Fibroblast of the aortic adventitia (primary cell): ENCODE measurements around the gene CYSTM1. TPM values are rescaled to one million over a fixed set of nuclear protein-coding genes. Genes with fewer than 3 reads are reported as not detected.
A peak's percentile ranks its signal among the peaks of the same experiment; 100 is the strongest.

ENCODE experiments used
- DNase-seq: peaks from one replicate; pipeline ENCODE4 v3.0.0-alpha.2; 2010; ENCODE audit warnings: low read depth
- H3K4me3 ChIP-seq: 2 replicates; pipeline ENCODE4 v1.5.1; 2011; ENCODE audit warnings: low read depth, mild to moderate bottlenecking, control low read depth, low read length, moderate library complexity
- total RNA-seq: library from RNA; depleted of rRNA; stranded (reverse); fragments of >200 nt; gene quantifications from 2 replicates; pipeline ENCODE4 v1.2.3, GENCODE V29; 2012; ENCODE audit warnings: low replicate concordance
- TF ChIP-seq, protein P1 (sequence below): IDR thresholded peaks from 2 replicates; pipeline ENCODE4 v1.5.1; 2011; ENCODE audit warnings: mild to moderate bottlenecking, low read length, control low read depth, inconsistent platforms; ENCODE audit not compliant: insufficient read depth

The CYSTM1 gene
- total RNA-seq, 1 donor: 43.4 TPM

DNA sequence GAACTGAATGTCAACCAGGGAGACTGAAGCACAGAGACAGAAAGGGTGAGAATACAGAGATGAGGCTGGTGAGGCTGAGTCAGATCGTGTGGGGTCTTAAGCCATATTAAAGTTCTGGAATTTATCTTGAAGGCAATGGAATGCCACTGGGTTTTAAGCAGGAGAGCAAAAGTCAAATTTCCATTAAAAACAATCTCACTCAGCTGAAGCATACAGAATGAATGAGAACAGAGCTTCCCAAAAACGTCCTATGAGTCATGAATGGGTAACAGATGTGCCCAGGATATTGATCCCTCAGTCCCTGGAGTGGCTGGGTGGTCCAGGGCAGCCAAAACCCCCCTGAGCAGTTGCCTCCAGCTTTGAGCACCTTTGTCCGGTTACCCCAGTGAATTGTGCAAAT, 83.0 kb downstream of the CYSTM1 start:
- TF ChIP-seq, protein P1, sequence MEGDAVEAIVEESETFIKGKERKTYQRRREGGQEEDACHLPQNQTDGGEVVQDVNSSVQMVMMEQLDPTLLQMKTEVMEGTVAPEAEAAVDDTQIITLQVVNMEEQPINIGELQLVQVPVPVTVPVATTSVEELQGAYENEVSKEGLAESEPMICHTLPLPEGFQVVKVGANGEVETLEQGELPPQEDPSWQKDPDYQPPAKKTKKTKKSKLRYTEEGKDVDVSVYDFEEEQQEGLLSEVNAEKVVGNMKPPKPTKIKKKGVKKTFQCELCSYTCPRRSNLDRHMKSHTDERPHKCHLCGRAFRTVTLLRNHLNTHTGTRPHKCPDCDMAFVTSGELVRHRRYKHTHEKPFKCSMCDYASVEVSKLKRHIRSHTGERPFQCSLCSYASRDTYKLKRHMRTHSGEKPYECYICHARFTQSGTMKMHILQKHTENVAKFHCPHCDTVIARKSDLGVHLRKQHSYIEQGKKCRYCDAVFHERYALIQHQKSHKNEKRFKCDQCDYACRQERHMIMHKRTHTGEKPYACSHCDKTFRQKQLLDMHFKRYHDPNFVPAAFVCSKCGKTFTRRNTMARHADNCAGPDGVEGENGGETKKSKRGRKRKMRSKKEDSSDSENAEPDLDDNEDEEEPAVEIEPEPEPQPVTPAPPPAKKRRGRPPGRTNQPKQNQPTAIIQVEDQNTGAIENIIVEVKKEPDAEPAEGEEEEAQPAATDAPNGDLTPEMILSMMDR: no peak
- peak; percentile 36 for DNase-seq
- H3K4me3 ChIP-seq: no peak overlapping the region

DNA sequence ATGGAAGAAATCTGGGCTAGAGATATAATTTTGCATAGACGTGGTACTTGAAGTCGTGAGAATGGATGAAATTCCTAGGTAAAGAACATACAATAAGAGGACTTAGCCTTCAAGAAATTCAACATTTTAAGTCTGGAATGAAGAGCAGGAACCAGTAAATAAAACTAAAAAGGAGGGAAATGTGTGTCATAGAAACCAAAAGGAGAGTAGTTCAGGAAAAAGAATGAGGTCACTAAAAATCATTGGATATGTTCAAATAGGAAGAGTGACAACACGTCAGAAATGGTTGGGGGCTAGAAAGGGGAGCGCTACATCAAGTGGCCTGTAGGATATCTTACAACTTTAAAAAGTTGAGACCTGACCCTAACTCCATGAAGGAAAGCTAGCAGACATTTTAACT, 83.9 kb downstream of the CYSTM1 start:
- TF ChIP-seq, protein P1: no peak
- H3K4me3 ChIP-seq: no peak overlapping the region
- DNase-seq: no peak

DNA sequence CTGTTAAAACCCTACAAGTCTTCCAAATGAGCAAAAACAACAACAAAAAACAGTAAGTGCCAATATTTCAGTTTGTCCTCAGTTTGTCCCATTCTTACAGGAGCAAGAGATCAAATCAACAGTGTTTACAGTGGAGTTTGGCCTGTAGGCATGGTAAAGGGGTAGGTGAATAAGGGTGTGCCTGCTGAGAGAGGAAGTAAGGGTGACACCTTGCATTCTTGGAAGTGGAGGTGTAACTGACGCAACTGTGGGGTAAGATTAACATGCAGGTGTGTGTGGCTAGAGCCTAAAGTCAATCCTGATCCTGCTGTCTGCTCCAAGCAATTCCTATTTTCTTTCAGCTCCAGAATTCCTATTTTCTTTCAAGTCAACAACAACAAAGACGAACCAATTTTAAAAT, 84.5 kb downstream of the CYSTM1 start:
- H3K4me3 ChIP-seq: no peak overlapping the region
- no peak for DNase-seq
- TF ChIP-seq, protein P1: no peak

DNA sequence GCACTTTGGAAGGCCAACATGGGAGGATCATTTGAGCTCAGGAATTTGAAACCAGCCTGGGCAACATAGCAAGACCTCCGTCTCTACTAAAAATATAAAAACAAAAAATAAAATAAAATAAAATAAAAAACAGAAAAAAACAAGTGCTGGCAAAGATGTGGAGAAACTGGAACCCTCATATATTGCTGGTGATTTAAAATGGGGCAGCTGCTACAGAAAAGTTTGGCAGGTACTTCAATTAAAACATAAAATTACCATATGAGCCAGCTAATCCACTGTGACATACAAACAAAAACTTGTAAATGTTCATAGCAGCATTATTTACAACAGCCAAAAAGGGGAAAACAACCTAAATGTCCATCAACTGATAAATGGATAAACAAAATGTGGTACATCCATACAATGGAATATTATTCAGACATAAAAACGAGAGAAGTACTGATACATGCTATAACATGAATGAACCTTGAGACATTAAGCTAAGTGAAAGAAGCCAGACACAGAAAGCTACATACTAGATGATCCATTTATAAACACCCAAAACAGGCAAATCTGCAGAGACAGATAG, 85.2 kb downstream of the CYSTM1 start:
- TF ChIP-seq, protein P1: no peak
- DNase-seq: no peak
- H3K4me3 ChIP-seq: no peak overlapping the region

DNA sequence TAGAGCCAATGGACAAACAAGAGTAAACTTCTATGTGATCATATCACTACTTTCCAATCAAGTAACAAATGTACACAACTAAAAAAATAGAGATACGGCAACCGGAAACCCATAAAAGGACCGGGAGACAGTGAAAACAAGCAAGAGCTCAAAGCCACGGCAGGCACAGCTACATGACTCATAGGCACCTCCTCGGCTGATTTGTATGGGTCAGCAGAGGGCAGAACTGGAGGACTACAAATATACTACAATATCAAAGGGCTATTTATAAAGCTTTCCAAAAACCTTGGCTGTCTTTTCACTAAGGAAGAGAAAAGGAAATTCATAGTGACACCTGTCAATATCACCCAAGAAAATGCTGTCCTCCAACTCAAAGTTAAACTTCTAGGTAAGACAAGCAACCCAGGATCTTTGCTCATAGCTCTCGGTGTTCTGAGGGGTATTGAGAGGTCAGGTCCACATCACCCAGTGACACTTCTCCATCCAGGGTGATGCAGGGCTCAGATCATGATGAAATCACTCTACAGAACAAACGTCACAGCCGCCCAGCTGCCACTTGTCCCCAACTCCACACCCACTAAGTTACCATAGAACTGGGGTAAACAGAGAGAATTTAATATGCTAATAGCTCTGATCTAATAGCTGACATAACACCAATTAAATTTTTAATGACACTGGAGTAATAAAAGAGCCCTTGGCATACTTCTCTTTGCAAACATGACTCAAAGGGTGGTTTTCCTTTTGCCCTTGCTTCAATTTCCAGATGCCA, 86.6 kb downstream of the CYSTM1 start:
- peak; percentile 86 for DNase-seq

DNA sequence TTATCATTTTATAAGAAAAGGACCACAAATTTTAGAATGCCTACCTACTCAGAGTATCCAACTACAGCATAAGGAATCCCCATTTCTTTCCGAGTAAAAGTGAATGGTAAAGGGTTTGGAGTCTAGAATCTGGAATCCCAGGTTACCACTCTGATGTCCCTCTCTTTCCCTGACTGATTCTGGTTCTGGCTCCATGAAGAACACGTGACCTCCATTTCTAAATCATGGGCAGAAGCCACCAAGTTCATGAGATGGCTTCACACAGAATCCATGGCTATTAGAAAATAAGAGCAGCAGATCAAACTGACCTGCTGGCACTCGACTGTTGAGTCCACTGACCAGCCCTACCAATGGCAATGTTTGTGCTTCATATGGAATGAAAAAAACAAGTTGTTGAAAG, 87.2 kb downstream of the CYSTM1 start:
- TF ChIP-seq, protein P1: no peak
- DNase-seq: no peak
- H3K4me3 ChIP-seq: no peak overlapping the region

More for the DNA sequence above, 86.6 kb downstream of the CYSTM1 start:
- TF ChIP-seq, protein P1: peak; percentile 30
- no peak overlapping the region for H3K4me3 ChIP-seq
